A549 treated with CORT108297 at 1 μM for 4 hours (cell line): ENCODE results near the gene STOML1. TPM values are rescaled to one million over a fixed set of nuclear protein-coding genes. Genes with fewer than 3 reads are reported as not detected.

Experiments used
- total RNA-seq: library from RNA; stranded (reverse); fragments of 200-300 nt; extraction: Qiagen RNA extraction; gene quantifications from 5 replicates; pipeline ENCODE4 v1.2.3, GENCODE V29; 2022

The STOML1 gene
- 8.9 to 14.0 TPM (median 12.8 TPM) in 5 replicates for total RNA-seq

GRCh38 chr15:73991726-73992593 lies at the start of gene STOML1:
STOML1 (minus strand) TSS chr15:73992295; CDS start chr15:73992223, 72 bp downstream.

GRCh38 chr15:73994413-73994883 lies 2.4 kb upstream of the STOML1 start, which contains the start of gene PML:
PML (plus strand) TSS chr15:73994716; CDS start chr15:73994813, 97 bp downstream.

Other genes with a start within 250 kb of the STOML1 start
- gene INSYN1, start 238.9 kb downstream of the STOML1 start, total RNA-seq: 1.3 to 1.8 TPM (median 1.5 TPM) in 5 replicates
- gene TBC1D21, start 118.7 kb downstream of the STOML1 start, total RNA-seq: not detected in 5 replicates
- gene LOXL1, start 65.8 kb downstream of the STOML1 start, total RNA-seq: 0.47 to 0.82 TPM (median 0.59 TPM) in 5 replicates
- gene PML, start 2.4 kb upstream of the STOML1 start, total RNA-seq: 10.7 to 17.1 TPM (median 15.6 TPM) in 5 replicates
- gene GOLGA6A, start 90.3 kb upstream of the STOML1 start, total RNA-seq: 0.05 to 0.10 TPM (median 0.06 TPM) in 4 of 5 replicates, not detected in the other
- 0.14 to 0.37 TPM (median 0.15 TPM) in 5 replicates for gene ISLR2, start 138.3 kb upstream of the STOML1 start, total RNA-seq
- gene ISLR, start 181.4 kb upstream of the STOML1 start, total RNA-seq: 0.25 to 0.45 TPM (median 0.35 TPM) in 5 replicates
- 49.3 to 82.9 TPM (median 77.0 TPM) in 5 replicates for gene STRA6, start 210.5 kb upstream of the STOML1 start, total RNA-seq
- 4.0 to 8.0 TPM (median 7.2 TPM) in 5 replicates for gene CCDC33, start 244.0 kb upstream of the STOML1 start, total RNA-seq